ENCODE results near the gene ARHGAP8. TPM values are rescaled to one million over a fixed set of nuclear protein-coding genes. Genes with fewer than 3 reads are reported as not detected.

Gene ARHGAP8
- total and polyA plus RNA-seq, 12 donors = 0.17 to 0.53 (median 0.33) TPM; not detected in 5

GRCh38 chr22:44818727-44819126 is 66.4 kb downstream of the ARHGAP8 start:
- intact Hi-C loops (cut with DNase I) = no loop called here
- Histone ChIP-seq H3K4me3 (no peak overlapping the region), H3K36me3 (no peaks in the 10 kb centered on the region), H3K27me3 (peaks cover 0 to 26% (median 4%) of the 10 kb centered on the region in 7 donors), H3K27ac (no peak overlapping the region), H3K4me1 (peaks cover 0 to 4% (median 0%) of the 10 kb centered on the region in 9 donors), H3K9me3 (peaks cover 0 to under 1% (median 0%) of the 10 kb centered on the region in 11 donors)
- 92 to 95% methylated on average over 5 of the region's 5 CpGs for WGBS, 2 donors
- TF ChIP-seq, protein P1, sequence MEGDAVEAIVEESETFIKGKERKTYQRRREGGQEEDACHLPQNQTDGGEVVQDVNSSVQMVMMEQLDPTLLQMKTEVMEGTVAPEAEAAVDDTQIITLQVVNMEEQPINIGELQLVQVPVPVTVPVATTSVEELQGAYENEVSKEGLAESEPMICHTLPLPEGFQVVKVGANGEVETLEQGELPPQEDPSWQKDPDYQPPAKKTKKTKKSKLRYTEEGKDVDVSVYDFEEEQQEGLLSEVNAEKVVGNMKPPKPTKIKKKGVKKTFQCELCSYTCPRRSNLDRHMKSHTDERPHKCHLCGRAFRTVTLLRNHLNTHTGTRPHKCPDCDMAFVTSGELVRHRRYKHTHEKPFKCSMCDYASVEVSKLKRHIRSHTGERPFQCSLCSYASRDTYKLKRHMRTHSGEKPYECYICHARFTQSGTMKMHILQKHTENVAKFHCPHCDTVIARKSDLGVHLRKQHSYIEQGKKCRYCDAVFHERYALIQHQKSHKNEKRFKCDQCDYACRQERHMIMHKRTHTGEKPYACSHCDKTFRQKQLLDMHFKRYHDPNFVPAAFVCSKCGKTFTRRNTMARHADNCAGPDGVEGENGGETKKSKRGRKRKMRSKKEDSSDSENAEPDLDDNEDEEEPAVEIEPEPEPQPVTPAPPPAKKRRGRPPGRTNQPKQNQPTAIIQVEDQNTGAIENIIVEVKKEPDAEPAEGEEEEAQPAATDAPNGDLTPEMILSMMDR (IDR thresholded peaks at IDR 0.05) = no peak
- no peak for ATAC-seq
- no peak for DNase-seq

DNA sequence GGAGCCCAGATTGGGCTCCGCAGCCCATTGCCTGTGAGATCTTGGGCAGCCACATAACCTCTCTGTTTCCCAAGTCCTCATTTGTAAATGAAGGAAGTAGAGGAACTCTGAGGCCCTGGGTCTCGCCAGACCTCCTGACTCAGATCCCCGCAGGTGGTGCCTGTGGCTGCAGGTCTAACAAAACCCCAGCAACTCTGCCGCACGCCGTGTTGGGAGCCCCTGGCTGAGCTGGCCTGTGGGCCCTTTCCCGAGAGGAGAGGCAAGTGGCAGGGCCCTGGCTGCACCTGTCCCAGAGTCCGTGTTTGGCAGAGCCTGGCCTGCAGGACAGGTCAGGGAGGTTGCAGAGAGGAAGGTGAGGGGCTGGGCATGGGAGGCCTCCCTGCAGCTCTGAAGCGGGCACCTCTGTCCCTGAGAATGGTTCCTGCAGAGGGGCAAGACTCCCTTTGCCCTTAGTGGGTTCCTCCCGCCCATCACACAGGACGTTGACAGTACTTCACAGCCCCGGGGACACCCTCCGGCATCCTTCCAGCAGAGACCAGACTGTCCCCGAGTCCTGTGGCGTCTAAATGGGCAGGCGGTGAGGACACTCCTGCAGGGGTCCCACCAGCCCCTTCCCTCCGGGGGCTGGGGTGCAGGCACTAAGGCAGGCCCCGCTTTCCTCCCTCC is 67.7 kb downstream of the ARHGAP8 start:
- Histone ChIP-seq H3K27me3 (peaks cover 0 to 26% (median 10%) of the 10 kb centered on the region in 7 donors), H3K36me3 (no peaks in the 10 kb centered on the region), H3K4me3 (no peak overlapping the region), H3K4me1 (peaks cover 0 to 4% (median 0%) of the 10 kb centered on the region in 9 donors), H3K27ac (no peak overlapping the region), H3K9me3 (no peaks in the 10 kb centered on the region)
- WGBS, 2 donors = 64 to 68% methylated on average over 18 of the region's 18 CpGs
- TF ChIP-seq, protein P1 (IDR thresholded peaks at IDR 0.05) = no peak
- ATAC-seq (peak in 2 of 8 donors; percentile 19 to 28), DNase-seq (no peak)
- intact Hi-C loops (cut with DNase I) = loop anchor here (1.0 to 10.0 kb wide), 5 partner anchors 275 to 445 kb away; no protein-coding TSS in a partner anchor

- TF ChIP-seq, protein P1 (IDR thresholded peaks at IDR 0.05) = no peak
- no peak overlapping the region for H3K27ac ChIP-seq
- H3K4me3 ChIP-seq = no peak overlapping the region
- intact Hi-C loops (cut with DNase I) = loop anchor here in 9 of 10 donors (2.0 to 10.0 kb wide), 4 partner anchors 273 to 443 kb away; no protein-coding TSS in a partner anchor
- DNase-seq = no peak
- H3K27me3 ChIP-seq = peaks cover 0 to 22% (median 7%) of the 10 kb centered on the region in 7 donors
- H3K4me1 ChIP-seq = peaks cover 0 to 4% (median 0%) of the 10 kb centered on the region in 9 donors
- 87% methylated on average over 24 of the region's 24 CpGs for WGBS, 2 donors
- no peak for ATAC-seq
- no peaks in the 10 kb centered on the region for H3K36me3 ChIP-seq
- H3K9me3 ChIP-seq = peaks cover 0 to 1% (median 0%) of the 10 kb centered on the region in 11 donors
Measured at GRCh38 chr22:44821741-44822475, 69.5 kb downstream of the ARHGAP8 start.

DNA sequence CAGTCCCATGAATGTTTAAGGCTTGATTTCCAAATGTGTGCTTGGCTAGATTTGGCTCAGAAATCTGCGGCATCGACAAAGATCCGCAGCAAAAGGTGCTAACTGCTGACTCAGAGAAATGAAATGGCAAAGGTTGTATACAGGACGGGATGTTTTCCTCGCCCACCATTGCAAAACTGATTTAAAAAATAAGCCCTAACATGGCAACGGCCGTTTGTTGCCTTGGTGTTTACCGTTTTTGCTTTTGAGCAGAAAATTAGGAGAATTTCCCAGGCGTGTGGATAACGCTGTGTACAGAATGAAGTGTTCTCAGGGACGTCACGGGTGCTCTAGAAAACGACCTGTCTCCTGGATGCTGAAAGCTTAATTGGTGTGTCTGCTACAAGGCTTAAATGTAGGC is 70.2 kb downstream of the ARHGAP8 start:
- 79 to 83% methylated on average over 13 of the region's 13 CpGs for WGBS, 2 donors
- peaks cover 0 to 4% (median 0%) of the 10 kb centered on the region in 9 donors for H3K4me1 ChIP-seq
- TF ChIP-seq, protein P1 (IDR thresholded peaks at IDR 0.05) = no peak
- no peak overlapping the region for H3K27ac ChIP-seq
- H3K27me3 ChIP-seq = peaks cover 0 to 21% (median 7%) of the 10 kb centered on the region in 7 donors
- no peak overlapping the region for H3K4me3 ChIP-seq
- peaks cover 0 to 2% (median 0%) of the 10 kb centered on the region in 11 donors for H3K9me3 ChIP-seq
- DNase-seq (no peak), ATAC-seq (no peak)
- intact Hi-C loops (cut with DNase I) = loop anchor here in 8 of 10 donors (5.0 to 10.0 kb wide), 3 partner anchors 272 to 442 kb away; no protein-coding TSS in a partner anchor
- H3K36me3 ChIP-seq = no peaks in the 10 kb centered on the region
